ENCODE measurements around the gene RASSF8.

RASSF8 gene

GRCh38 chr12:25975179-25975578 lies 16.7 kb downstream of the RASSF8 start:
- no peak for TF ChIP-seq CTCF (conservative IDR thresholded peaks at IDR 0.05; ENCODE audit: low read depth, low read length)
- DNase-seq (ENCODE audit: low read depth), result no peak
- H3K4me3 ChIP-seq (ENCODE audit: low read length), result no peak overlapping the region

- no peak for DNase-seq (ENCODE audit: low read depth)
- no peak for TF ChIP-seq CTCF (conservative IDR thresholded peaks at IDR 0.05; ENCODE audit: low read depth, low read length)
- no peak overlapping the region for H3K4me3 ChIP-seq (ENCODE audit: low read length)
Observed at GRCh38 chr12:25975682-25976081, 17.2 kb downstream of the RASSF8 start.

DNA sequence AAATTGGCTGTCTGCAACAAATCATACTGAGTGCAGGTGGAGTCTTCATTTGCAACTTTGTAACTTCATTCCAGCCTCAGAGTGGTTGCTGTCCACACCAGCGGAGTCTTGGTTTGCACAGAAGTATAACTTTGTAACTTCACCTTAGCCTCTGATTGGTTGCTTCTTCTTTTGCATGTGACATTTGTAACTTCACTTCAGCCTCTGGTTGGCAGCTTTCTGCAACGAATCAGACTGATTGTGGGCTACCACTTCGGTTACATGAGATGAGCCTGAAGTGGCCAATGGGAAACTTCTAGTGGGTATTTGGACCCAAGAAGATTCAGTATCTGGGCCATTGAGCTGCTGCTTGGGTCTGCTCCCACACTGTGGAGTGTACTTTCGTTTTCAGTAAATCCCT lies 17.8 kb downstream of the RASSF8 start:
- DNase-seq (ENCODE audit: low read depth), result no peak
- TF ChIP-seq CTCF (conservative IDR thresholded peaks at IDR 0.05; ENCODE audit: low read depth, low read length), result no peak
- H3K4me3 ChIP-seq (ENCODE audit: low read length), result peak overlapping the region; percentile 23

DNA sequence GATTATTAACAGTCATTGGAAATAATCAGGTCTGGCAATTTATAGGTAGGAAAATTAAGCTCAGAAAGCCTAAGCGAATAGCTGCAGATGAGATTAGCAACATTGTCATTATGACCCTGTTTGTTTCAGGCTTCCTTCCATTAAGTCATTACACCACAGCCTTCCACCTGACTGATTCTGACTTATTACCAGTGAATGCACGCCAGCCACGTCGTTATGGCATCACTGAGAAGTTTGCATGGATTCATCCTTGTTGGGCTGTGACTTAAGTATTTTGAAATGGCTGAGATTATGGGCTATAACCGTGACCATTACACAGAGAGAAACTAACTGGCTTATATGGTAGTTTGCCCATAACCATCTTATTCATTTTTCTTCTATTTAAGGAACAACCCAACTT lies 18.6 kb downstream of the RASSF8 start:
- peak; percentile 93 for DNase-seq (ENCODE audit: low read depth)
- TF ChIP-seq CTCF (conservative IDR thresholded peaks at IDR 0.05; ENCODE audit: low read depth, low read length), result no peak

DNA sequence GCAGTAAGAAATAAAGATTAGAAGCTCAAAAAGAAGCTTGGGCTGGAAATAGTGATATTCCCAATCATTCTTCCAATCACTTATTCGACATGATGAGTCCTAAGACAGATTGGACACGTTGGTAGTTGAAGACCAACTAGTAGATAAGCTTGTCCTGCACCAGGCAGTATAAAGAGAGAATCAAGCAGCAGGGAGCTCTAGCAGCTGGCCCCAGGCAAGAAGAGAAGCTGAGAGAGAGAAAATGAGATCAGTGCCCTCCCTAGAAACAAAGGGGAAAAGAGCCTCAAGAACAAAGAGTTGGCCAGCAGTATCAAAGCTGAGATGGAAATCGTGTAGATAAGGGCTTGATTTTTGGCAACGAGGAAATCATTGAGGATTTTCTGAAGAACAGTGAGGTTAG lies 20.6 kb downstream of the RASSF8 start:
- no peak for TF ChIP-seq CTCF (conservative IDR thresholded peaks at IDR 0.05; ENCODE audit: low read depth, low read length)
- no peak for DNase-seq (ENCODE audit: low read depth)
- no peak overlapping the region for H3K4me3 ChIP-seq (ENCODE audit: low read length)

More for the DNA sequence above, 18.6 kb downstream of the RASSF8 start:
- H3K4me3 ChIP-seq (ENCODE audit: low read length), result peak overlapping the region; percentile 23

- TF ChIP-seq CTCF (conservative IDR thresholded peaks at IDR 0.05; ENCODE audit: low read depth, low read length), result no peak
- no peak for DNase-seq (ENCODE audit: low read depth)
- H3K4me3 ChIP-seq (ENCODE audit: low read length), result no peak overlapping the region
Observed at GRCh38 chr12:25979563-25979962, 21.1 kb downstream of the RASSF8 start.

- TF ChIP-seq CTCF (conservative IDR thresholded peaks at IDR 0.05; ENCODE audit: low read depth, low read length), result no peak
- H3K4me3 ChIP-seq (ENCODE audit: low read length), result no peak overlapping the region
- no peak for DNase-seq (ENCODE audit: low read depth)
Observed at GRCh38 chr12:25980035-25980434, 21.6 kb downstream of the RASSF8 start.

All from retinal pigment epithelial cell (primary cell).